IPS DF 6.9 (cell line): ENCODE data around the gene F3.

Experiments used
- DNase-seq: peaks from one replicate; pipeline ENCODE4 v3.0.0-alpha.2; 2013; ENCODE audit warnings: low read depth, low spot score
- H3K27ac ChIP-seq: one replicate; pipeline ENCODE4 v1.5.1; 2013; ENCODE audit warnings: low read length, control low read depth
- H3K27me3 ChIP-seq: 2 replicates; pipeline ENCODE4 v1.6.1; 2013; ENCODE audit warnings: mild to moderate bottlenecking, low read length; ENCODE audit not compliant: control insufficient read depth, insufficient read depth
- H3K36me3 ChIP-seq: 2 replicates; pipeline ENCODE4 v1.6.1; 2013; ENCODE audit warnings: low read length; ENCODE audit not compliant: control insufficient read depth, insufficient read depth
- H3K4me1 ChIP-seq: 2 replicates; pipeline ENCODE4 v1.6.1; 2013; ENCODE audit warnings: low read length; ENCODE audit not compliant: control insufficient read depth, insufficient read depth
- H3K4me3 ChIP-seq: 2 replicates; pipeline ENCODE4 v1.5.1; 2013; ENCODE audit warnings: mild to moderate bottlenecking, low read length
- H3K9me3 ChIP-seq: 2 replicates; pipeline ENCODE4 v1.6.1; 2013; ENCODE audit warnings: low read length, inconsistent platforms; ENCODE audit not compliant: control insufficient read depth, insufficient read depth
- WGBS: extraction: QIAGEN DNeasy Blood & Tissue Kit; methylation state at CpG from one replicate; pipeline ENCODE4 v1.1.7; 2013; ENCODE audit warnings: mixed read lengths, missing lambda C conversion rate; ENCODE audit not compliant: insufficient read length, insufficient coverage; 5-methylcytosine and 5-hydroxymethylcytosine counted together

The F3 gene

DNA sequence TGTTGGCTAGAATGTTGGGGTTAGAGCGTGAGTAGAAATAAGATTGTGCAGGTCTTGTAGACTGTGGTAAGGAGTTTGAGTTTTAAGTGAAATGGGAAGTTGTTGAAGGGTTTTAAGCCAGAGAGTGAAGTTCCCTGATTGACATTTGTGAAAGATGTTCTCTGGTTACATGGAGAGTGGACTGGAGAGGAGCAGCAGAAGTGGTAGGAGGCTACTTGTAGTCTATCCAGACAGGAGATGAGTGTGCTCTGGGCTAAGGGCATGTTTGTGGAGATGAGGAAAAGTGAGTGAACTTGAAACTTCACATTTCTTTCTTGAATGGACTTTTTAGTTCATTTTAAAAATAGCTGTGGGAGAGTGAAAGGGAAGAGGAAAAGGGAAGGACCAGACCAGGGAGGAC lies 37.0 kb downstream of the F3 start:
- H3K9me3 ChIP-seq, result no peaks in the 10 kb centered on the region
- no peaks in the 10 kb centered on the region for H3K4me1 ChIP-seq
- no peaks in the 10 kb centered on the region for H3K27me3 ChIP-seq
- no peak for DNase-seq
- H3K4me3 ChIP-seq, result no peak overlapping the region
- H3K36me3 ChIP-seq, result no peaks in the 10 kb centered on the region
- 100% methylated on average over 1 of the region's 1 CpG for WGBS
- H3K27ac ChIP-seq, result no peak overlapping the region

DNA sequence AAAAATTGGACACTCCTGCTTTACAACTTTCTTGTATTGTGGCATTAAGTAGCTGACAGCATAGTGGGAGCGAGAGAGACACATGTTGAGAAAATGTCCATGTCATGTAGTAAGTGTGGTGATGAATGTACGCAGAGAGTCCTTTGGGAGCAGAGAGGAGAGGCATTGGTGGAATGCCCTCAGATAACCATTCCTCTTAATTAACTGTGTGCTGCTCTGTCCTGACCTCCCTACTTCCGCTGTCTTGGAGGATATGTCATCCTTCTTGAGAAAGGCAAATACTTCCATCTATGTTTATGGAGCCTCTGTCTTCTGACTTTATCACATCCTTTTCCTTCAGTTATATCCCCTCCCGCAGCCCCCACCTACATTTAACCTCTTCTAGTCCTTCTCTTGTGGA lies 38.4 kb downstream of the F3 start:
- H3K36me3 ChIP-seq, result no peaks in the 10 kb centered on the region
- no peak overlapping the region for H3K4me3 ChIP-seq
- H3K9me3 ChIP-seq, result no peaks in the 10 kb centered on the region
- DNase-seq, result no peak
- no peak overlapping the region for H3K27ac ChIP-seq
- H3K4me1 ChIP-seq, result no peaks in the 10 kb centered on the region
- WGBS, result no CpG with 5 or more reads among the region's 4 CpGs
- H3K27me3 ChIP-seq, result no peaks in the 10 kb centered on the region

DNA sequence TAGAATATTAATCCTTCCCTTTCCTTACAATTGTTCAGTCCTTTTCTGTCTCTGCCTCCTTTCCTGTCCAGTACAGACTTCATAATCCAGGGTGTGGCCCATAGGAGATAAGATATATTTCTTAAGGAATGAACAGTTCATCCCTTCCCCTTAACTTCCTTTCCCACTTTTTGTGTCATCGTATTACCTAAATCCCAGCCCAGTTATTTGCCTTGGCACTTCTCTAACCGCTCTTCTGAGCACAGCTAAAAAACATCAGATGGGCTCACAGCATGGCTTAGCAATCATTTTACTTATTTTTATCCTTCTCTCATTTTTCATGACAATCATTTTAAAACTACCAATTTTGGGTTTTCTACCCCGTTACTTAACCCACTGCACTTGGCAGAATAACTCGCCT lies 39.6 kb downstream of the F3 start:
- no peaks in the 10 kb centered on the region for H3K36me3 ChIP-seq
- no CpG with 5 or more reads among the region's 4 CpGs for WGBS
- H3K27me3 ChIP-seq, result no peaks in the 10 kb centered on the region
- DNase-seq, result no peak
- H3K27ac ChIP-seq, result no peak overlapping the region
- H3K4me3 ChIP-seq, result no peak overlapping the region
- no peaks in the 10 kb centered on the region for H3K4me1 ChIP-seq
- H3K9me3 ChIP-seq, result no peaks in the 10 kb centered on the region

DNA sequence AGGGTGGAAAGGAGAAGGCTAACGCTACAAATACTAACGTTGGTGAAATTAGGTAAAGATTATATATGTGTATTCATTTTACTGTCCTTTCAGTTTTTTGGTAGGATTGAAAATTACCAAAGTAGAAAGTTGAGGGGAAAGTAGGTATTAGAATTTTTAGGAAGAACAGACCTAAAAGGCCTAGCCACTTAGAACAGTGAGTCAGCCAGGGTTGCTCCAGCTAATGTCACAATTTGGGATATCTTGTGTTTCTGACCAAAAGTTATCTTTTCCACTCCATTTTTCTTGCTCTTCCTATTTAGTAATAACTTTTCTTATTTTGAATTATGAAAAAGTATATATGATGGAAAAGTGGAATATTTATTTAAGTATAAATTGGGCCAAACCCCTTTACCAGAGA lies 40.1 kb downstream of the F3 start:
- H3K9me3 ChIP-seq, result no peaks in the 10 kb centered on the region
- no peaks in the 10 kb centered on the region for H3K4me1 ChIP-seq
- H3K27me3 ChIP-seq, result no peaks in the 10 kb centered on the region
- no peak overlapping the region for H3K4me3 ChIP-seq
- DNase-seq, result no peak
- 100% methylated on average over 2 of the region's 2 CpGs for WGBS
- H3K36me3 ChIP-seq, result no peaks in the 10 kb centered on the region
- H3K27ac ChIP-seq, result no peak overlapping the region

DNA sequence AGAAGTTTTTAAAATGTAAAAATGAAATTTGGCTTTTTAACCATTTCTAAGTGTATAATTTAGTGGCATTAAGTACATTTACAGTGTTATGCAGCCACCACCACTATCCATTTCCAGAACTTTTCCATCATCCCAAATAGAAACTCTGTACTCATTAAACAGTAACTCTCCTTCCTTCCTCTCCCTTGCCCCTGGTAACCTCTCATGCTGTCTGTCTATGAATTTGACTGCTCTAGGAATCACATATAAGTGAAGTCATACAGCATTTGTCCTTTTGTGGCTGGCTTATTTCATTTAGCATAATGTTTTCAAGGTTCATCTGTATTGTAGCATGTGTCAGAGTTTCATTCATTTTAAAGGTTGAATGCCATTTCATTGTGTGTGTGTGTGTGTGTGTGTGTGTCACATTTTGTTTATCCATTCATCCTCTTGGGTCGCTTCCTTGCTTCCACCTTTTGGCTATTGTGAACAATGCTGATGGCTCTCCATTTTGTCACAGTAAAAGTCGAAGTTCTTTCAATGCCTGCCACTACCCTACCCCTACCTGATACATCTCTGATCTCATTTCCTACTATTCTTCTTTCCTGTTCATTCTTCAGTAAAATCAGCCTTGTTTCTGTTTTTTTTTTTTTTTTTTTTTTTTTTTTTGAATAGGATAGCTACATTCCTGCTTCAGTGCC lies 45.3 kb downstream of the F3 start:
- no CpG with 5 or more reads among the region's 2 CpGs for WGBS
- no peak overlapping the region for H3K4me3 ChIP-seq
- H3K4me1 ChIP-seq, result no peaks in the 10 kb centered on the region
- H3K27me3 ChIP-seq, result no peaks in the 10 kb centered on the region
- no peak overlapping the region for H3K27ac ChIP-seq
- no peak for DNase-seq
- no peaks in the 10 kb centered on the region for H3K9me3 ChIP-seq
- H3K36me3 ChIP-seq, result no peaks in the 10 kb centered on the region

DNA sequence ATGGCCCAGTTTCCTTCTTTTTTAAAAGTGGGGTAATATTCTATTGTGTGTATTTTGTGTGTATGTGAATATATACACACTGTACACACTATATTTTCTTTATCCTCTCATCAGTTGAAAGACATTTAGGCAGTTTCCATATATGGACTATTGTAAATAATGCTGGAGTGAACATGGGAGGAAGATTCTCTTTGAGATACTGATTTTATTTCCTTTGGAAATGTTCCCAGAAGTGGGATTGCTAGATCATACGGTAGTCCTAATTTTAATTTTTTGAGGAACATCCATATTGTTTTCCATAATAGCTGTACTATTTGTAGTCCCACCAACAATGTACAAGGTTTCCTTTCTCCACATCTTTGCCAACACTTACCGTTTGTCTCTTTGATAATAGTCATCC lies 51.0 kb downstream of the F3 start:
- Histone ChIP-seq H3K4me3 (no peak overlapping the region), H3K27ac (no peak overlapping the region), H3K4me1 (no peaks in the 10 kb centered on the region; the same call in 1 of the 2 replicates), H3K9me3 (no peaks in the 10 kb centered on the region), H3K36me3 (no peaks in the 10 kb centered on the region), H3K27me3 (no peaks in the 10 kb centered on the region)
- WGBS, result no CpG with 5 or more reads among the region's 2 CpGs
- no peak for DNase-seq

DNA sequence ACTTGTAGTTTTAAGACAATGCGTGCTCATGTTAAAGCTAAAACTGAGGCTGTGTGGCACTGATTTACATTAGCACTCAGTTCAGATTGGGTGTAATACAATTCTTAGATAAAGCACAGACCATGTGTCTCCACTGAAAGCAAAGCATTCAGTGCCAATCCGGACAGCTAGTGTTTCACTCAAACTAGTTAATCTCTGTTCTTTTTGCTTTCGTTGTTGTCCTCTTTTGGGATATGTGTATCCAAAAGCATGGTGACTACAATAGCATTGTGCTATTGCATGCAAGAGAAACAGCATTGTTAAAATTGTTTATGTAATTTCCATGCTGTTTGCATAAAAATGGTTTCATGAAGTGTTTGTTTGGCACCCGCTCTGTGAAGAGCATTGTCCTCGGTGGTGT lies 54.6 kb downstream of the F3 start:
- no peaks in the 10 kb centered on the region; the same call in 1 of the 2 replicates for H3K4me1 ChIP-seq
- H3K4me3 ChIP-seq, result no peak overlapping the region
- no peak overlapping the region for H3K27ac ChIP-seq
- no CpG with 5 or more reads among the region's 5 CpGs for WGBS
- DNase-seq, result no peak
- H3K36me3 ChIP-seq, result no peaks in the 10 kb centered on the region
- no peaks in the 10 kb centered on the region for H3K9me3 ChIP-seq
- H3K27me3 ChIP-seq, result no peaks in the 10 kb centered on the region

DNA sequence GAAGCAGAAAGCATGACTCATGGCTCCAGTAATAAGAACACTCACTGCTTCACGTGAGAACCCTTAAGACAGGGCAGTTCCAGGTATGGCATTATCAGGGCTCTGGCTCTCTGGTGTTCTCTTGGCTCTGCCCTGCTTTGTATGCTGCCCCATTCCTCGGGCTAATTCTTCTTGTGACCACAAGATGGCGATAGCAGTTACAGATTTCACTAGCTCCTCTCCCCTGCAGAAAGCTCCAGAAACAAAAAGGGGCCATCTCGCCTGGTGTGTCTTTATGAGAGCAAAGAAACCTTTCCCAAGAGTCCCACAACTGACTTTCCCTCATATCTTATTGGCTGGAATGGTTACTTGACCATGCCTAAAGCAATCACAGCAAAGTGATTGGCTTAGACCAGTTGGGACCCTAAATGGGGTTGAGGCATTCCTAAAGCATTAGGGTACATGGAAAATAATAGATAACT lies 60.1 kb downstream of the F3 start:
- Histone ChIP-seq H3K36me3 (no peaks in the 10 kb centered on the region), H3K27ac (no peak overlapping the region), H3K9me3 (no peaks in the 10 kb centered on the region), H3K4me3 (no peak overlapping the region), H3K27me3 (no peaks in the 10 kb centered on the region), H3K4me1 (no peaks in the 10 kb centered on the region)
- WGBS, result no CpG with 5 or more reads among the region's 4 CpGs
- DNase-seq, result peak; percentile 72

DNA sequence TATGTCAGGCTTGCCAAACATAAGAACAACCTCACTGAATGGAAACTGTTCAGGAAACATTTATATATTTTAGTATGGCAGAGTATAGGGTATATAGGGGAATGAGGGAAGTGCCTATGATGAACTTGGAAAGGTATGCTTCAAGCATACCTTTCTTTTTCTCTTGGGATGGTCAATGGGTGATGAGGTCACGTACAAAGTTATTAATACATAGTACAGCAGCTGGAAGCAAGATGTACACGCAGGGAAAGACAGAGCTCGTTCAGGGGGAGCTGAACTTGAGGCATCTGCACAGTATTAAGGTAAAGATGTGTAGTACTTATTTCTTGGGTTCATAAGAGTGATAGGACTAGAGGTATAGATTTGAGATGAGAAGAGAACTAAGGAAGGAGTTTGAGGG lies 61.9 kb downstream of the F3 start:
- no peak for DNase-seq
- Histone ChIP-seq H3K27ac (no peak overlapping the region), H3K4me3 (no peak overlapping the region), H3K4me1 (no peaks in the 10 kb centered on the region), H3K27me3 (no peaks in the 10 kb centered on the region), H3K9me3 (no peaks in the 10 kb centered on the region), H3K36me3 (no peaks in the 10 kb centered on the region; the same call in 1 of the 2 replicates)
- WGBS, result no CpG with 5 or more reads among the region's 3 CpGs
